Sciatic nerve (tissue), 2 donors: ENCODE data around the gene MRPS15. TPM values are rescaled to one million over a fixed set of nuclear protein-coding genes. Genes with fewer than 3 reads are reported as not detected.
"Not testable (repeated sequence)": the region's sequence is repeated elsewhere in the genome, so short reads cannot be mapped to it uniquely, and the experiment has no call there.

ENCODE experiments used
- ATAC-seq: fragments of 200-7000 bp; cut with Tn5 transposase; one replicate; pipeline ENCODE4 v1.9.1; 2020; ENCODE audit warnings: mild to moderate bottlenecking, moderate library complexity
- DNase-seq: peaks from one replicate; pipeline ENCODE4 v3.0.0-alpha.2; 2020; ENCODE audit warnings: low spot score
- intact Hi-C: fragments of 100-400 bp; cut with DNase I; formaldehyde crosslinking; loops from one replicate; pipeline ENCODE4 v1.14.2; 2022
- total RNA-seq: library from RNA; stranded (reverse); fragmentation: NEBNext Ultra II Directional; extraction: Animal tissue kit (Norgen Biotek cat#: 25700); gene quantifications from one replicate; pipeline ENCODE4 v1.2.1, GENCODE V29; 2021
- donor health status: DM: no; HTN: no; CAD: no.
- donor health status: DM: no; HTN: no; CAD: no.

Gene MRPS15
- total RNA-seq, 1 donor from 2014 or later: 41.5 TPM

DNA sequence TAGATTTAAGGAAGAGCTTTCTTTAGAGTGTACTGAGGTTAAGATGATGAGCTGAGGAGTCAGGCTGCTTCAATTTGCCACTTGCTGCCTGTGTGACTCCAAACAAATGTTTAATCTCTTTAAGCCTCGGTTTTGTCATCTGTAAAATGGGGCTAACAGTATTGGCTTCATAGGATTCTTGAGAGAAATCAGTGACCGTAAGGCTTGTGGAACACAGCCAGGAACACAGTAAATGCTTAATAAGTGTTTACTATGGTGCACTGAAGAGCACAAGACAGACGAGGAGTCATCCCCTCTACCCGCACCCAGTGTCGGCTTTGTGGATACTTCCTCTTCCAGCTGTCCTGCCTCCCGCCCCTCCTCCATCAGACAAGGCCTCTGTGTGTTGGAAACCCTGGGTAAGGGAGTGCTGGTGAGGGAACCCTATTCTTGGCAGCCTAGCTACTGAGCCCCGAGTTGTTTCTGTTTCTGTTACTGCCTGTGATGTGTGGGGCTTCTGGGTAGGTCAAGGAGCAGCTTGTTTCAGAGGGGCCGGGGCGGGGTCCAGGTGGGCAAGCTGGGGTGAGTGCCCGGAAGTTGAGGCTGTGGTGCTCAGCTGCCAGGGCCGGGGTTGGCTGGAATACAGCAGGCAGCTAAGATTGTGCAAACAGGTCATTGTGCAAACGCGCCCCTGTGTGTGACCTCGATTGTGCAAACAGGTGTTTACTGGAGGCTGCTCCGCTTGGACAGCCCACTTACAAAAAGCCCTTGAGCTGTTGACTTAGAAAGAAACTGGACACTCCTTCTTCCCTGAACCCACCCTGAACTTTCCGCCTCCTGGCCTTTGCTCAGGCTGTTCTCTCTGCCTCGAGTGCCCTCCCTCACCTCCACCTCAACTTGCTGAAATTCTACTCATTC, 22.5 kb upstream of the MRPS15 start:
- DNase-seq: peak; percentile 73
- ATAC-seq: peak; percentile 84
- intact Hi-C loops: no loop called here

DNA sequence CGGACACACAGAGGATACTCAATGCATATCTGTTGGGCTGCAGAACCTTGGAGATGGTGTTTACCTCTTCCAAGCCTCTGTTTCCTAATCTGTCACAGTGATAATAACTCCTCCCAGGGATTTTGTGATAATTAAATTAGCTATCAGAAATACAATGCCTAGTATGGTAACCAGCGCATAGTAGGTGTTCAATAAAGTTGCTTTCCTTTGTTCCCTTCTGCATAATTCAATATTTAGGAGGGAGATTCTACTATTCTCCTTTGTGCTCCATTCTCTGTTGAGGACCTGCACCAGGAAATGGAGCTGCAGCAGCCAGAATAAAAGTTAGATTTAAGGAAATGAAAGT, 21.9 kb upstream of the MRPS15 start:
- ATAC-seq (no peak), DNase-seq (no peak)
- intact Hi-C loops: no loop called here

- no peak for ATAC-seq
- DNase-seq: no peak
- intact Hi-C loops: no loop called here
Measured at GRCh38 chr1:36484099-36484498, 19.9 kb upstream of the MRPS15 start.

DNA sequence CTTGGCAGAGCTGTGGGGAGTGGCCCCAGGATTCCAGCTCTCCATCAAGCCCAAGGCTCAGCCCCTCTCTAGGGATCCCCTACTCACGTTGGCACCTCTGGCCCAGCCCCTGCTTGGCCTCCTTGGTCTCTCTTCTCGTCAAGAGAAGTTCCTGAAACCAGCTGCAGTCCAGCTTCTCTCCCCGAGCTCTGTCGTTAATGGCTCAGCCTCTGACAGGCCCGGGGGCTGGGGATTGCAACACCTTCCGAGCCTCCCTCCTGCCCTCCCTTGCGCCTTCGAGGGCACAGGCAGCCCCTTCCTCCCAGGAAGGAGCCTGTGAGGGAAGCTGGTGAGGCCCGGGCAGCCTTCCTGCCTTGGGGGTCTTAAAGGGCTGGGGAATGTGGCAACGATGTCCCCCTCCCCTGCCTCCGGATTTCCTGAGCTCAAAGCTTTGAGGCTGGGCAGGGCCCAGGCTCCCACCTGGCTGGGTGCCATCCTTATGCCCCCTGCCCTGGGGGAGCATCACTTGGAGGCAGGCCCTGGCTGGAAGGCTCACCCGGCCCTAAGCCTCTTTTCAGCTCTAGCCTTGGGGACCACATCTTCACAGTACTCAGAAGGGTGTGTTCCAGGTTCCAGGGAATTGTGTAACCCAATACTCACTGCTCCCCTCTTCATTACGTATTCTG, 18.7 kb upstream of the MRPS15 start, which contains the start of gene CSF3R:
CSF3R (minus strand) TSS at position 190 of the 665 bp plus-strand sequence. CDS start 3,417 bp downstream, outside the sequence.
- ATAC-seq (no peak), DNase-seq (no peak)
- intact Hi-C loops: no loop called here

DNA sequence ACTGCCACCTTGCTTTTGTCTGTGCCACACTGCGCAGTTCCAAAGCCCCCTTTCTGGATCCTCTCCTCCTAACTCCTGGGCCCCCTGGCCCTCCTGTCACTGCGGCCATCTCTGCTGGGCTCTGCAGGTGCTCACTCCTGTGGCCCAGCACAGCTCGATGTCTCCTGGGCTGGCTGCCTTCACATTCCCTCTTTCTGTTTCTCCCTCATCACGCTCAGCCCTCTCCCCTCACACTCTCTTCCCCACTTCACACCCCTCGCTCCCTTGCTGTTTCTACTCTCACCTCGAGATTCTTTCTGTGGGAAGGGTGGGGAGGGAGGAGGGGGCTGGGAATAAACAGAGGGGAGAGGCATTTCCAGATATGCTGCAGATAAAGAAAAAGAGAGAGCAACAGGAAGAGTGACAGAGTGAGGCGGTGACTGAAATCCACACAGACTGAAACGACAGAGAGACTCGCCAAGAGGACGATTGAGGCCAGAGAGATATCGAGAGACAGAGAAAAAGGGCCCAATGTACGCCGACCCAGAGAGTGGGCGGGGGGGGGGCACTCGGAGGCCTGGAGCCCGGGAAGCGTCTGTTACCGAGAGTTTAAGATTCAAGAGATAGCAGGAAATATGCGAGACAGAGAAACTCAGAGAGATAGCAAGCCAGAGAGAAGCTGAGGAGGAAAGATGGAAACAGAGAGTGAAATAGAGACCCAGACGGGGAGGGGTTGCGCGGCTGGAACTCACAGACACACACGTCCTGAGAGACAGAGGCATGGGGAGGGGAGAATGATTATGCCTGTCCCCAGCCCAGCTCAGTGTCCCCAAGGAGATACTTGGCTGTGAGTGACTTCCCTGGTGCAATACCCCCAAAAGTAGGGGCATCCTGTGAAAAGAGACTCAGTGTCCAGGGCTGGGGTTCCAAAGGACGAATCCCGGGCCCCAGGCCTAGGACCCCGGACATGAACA, 17.9 kb upstream of the MRPS15 start:
- DNase-seq: no peak
- no peak for ATAC-seq
- intact Hi-C loops: no loop called here

- ATAC-seq (no peak), DNase-seq (no peak)
- intact Hi-C loops: no loop called here
Measured at GRCh38 chr1:36481091-36481490, 16.9 kb upstream of the MRPS15 start.

GRCh38 chr1:36480161-36480560, 16.0 kb upstream of the MRPS15 start:
- no peak for DNase-seq
- ATAC-seq: no peak
- intact Hi-C loops: no loop called here

DNA sequence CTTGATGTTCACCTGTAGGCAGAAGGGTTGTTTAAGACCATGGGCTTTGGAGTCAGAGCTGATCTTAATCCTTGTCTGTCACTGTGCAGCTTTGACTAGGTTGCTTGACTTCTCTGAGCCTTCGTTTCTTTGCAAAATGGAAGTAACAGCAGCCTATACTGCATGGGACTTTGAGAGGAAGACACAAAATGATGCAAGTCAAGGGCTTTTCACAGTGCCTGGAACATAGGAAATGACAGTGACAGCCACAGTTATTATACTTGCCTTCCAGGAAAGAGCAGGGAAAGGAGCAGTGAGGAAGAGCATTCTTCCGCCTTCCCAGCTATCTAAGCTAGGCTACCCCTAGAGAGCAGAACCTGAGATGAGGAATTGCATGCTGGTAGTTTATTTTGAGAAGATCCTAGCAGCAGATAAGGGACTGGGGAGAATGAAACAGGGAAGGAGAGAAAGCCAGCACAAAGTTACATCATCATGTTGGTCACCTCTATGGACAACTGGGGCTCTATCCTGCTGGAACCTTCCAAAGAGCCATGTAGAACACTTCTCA, 15.4 kb upstream of the MRPS15 start:
- intact Hi-C loops: no loop called here
- DNase-seq (no peak), ATAC-seq (no peak)

- ATAC-seq, intact Hi-C loops, DNase-seq: not testable (repeated sequence)
Measured at GRCh38 chr1:36477615-36478014, 13.4 kb upstream of the MRPS15 start.

DNA sequence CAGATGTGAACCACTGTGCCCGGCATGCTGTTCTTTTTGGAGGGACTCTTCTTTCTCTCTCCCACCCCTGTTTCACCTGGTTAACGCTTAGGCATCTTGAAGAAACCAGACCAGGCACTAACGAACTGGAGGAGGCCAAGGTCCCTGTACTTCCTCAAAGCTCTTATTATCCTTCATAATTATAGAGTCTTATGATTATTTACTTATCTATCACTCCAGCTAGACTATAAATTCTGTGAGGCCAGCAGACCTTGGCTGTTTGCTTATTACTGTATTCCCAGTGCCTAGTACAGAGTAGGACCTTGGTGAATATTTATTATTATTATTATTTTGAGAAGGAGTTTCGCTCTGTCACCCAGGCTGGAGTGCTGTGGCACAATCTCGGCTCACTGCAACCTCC, 12.8 kb upstream of the MRPS15 start:
- ATAC-seq: no peak
- intact Hi-C loops: no loop called here
- no peak for DNase-seq

DNA sequence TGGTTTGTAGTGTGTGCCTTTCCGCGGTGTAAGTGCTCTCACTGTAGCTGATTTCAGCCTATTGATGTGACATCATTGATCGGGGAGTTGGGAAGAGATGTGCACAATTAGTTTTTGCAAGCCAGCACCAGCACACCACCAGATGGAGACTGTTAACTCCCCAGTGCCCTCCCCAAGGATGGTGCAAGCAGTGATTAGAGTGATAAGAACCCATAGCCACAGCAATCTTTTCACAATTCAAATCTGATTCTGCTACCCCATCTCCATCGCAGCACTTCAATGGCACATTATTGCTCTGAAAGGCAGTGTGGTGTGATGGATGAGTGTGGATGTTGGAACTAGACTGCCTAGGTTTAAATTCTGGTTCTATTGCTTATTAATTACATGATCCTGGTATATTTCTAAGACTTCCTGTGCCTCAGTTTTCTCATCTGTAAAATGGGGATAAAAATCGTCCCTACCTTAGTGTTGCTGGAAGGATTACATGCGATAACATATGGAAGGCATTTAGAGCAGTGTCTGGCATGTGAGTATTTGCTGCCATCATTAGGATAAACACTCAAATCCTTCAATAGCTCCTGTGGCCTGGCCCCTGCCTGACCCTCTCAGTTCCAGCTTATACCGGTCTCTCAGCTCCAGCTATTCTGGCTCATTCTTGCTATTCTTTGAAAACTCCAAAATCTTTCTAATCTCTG, 11.9 kb upstream of the MRPS15 start:
- DNase-seq: no peak
- intact Hi-C loops: no loop called here
- no peak for ATAC-seq

- DNase-seq (no peak), ATAC-seq (no peak)
- intact Hi-C loops: no loop called here
Measured at GRCh38 chr1:36475341-36475740, 11.2 kb upstream of the MRPS15 start.

DNA sequence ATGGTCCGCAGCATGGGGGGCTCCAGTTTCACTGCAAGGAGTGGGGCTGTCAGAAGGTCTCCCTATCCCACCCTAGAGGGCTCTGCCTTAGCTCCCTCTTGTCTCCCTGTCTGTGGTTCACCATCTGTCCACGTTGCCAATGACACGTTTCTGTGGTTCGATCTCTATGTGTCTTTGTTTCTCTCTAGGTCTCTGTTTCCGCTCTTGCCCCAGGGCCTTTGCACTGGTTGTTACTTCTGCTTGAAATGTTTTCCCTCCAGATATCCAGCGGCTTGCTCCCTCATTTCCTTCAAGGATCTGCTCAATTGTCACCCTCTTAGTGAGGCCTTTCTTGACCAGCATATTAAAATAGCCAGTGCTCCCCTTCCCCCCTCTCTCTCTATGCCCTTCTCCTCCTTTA, 8.5 kb upstream of the MRPS15 start:
- intact Hi-C loops: no loop called here
- DNase-seq: no peak
- no peak for ATAC-seq

- intact Hi-C loops: no loop called here
- ATAC-seq: no peak
- no peak for DNase-seq
Measured at GRCh38 chr1:36471830-36472641, 7.9 kb upstream of the MRPS15 start.

DNA sequence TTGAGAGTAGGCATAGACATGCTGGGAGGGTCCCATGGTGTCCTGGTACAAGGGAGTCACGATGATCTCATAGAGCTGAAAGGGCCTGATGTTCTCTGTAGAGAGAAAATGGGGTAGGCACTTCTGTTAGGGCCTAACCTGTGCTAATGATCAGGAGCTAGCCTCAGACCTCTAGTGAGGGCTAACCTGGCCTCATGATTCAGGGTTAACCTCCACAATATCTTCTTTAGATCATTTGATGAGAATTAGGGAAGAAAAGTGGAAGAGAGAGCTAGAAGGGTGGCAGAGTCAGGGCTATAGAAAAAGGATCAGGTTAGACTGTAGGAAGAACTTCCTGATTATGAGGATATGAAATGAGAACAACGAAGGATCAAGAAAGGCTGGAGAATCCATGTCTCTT, 5.0 kb upstream of the MRPS15 start:
- DNase-seq (no peak), ATAC-seq (no peak)
- intact Hi-C loops: no loop called here

DNA sequence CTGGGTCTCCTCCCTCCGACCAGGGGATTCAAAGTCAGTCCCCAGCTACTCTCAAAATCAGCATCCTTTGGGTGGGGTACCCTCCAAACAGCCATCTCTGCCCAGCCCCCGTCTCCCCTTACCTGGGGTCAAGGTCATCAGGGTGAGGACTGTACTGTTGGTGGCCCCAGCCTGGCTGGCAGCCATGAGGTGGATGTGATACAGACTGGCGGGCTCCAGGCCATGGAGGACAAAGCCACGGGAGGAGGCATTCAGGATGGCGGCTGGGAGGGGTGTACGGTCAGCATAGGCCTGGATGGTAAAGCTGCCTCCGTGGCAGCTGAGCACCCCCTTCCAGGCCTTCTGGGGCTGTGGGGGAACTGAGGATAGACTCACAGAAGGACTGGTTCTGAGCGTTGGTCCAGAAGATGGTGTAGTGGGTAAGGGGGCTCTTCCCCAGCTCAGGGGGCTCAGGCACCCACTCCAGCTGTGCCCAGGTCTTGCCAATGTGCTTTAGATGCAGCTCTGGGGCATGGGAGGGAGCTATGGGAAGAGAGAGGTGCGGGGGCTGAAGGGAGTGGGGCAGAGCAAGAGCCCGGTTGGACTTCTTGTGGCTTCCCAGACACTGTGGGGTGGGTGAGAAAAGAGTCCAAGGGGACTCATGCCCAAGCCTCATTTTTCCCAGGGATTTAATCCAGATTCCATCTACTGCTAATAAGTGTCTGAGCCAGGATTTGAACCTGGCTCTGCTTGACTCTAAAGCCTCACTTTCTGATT, 3.7 kb upstream of the MRPS15 start:
- ATAC-seq: no peak
- intact Hi-C loops: no loop called here
- DNase-seq: no peak

DNA sequence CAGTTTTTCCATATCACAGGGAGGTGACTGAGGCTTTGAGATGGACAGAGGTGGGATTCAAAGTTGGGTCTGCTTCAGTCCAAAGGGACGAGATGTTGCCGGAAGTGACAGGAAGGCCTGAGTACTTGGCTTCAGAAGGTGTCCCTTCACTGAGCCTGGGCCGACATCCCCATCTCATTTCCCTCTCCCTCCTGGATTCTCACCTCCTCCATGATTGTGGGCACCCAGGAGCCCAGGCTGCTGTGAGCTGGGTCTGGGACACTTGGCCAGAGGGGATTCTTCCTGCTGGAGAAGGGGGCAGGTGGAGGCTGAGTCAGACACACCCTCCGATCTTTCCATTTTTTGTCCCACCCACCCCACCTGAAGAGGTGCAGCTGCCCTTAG, 2.8 kb upstream of the MRPS15 start:
- ATAC-seq: no peak
- intact Hi-C loops: no loop called here

More for the DNA sequence above, 2.8 kb upstream of the MRPS15 start:
- DNase-seq: no peak
